ENCODE results near the gene SLC1A7.

Gene SLC1A7

GRCh38 chr1:53078333-53079101, 63.9 kb downstream of the SLC1A7 start:
- no peak for DNase-seq (ENCODE audit: low spot score)

DNA sequence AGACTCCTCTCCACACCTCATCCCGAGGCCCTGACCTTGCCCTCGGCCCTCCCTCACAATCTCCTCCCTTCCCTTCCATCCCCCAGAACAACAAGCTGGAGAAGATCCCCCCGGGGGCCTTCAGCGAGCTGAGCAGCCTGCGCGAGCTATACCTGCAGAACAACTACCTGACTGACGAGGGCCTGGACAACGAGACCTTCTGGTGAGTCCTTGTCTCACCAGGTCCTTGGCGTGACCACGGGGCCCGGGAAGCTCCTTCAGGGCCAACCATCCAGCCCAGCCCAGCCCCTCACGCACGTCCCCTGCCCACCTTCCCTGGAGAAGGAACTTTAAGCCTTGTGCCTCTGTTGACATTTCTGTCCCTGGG, 64.9 kb downstream of the SLC1A7 start:
- no peak for DNase-seq (ENCODE audit: low spot score)

More at GRCh38 chr1:53078333-53079101, 63.9 kb downstream of the SLC1A7 start:
- TF ChIP-seq, protein P1, sequence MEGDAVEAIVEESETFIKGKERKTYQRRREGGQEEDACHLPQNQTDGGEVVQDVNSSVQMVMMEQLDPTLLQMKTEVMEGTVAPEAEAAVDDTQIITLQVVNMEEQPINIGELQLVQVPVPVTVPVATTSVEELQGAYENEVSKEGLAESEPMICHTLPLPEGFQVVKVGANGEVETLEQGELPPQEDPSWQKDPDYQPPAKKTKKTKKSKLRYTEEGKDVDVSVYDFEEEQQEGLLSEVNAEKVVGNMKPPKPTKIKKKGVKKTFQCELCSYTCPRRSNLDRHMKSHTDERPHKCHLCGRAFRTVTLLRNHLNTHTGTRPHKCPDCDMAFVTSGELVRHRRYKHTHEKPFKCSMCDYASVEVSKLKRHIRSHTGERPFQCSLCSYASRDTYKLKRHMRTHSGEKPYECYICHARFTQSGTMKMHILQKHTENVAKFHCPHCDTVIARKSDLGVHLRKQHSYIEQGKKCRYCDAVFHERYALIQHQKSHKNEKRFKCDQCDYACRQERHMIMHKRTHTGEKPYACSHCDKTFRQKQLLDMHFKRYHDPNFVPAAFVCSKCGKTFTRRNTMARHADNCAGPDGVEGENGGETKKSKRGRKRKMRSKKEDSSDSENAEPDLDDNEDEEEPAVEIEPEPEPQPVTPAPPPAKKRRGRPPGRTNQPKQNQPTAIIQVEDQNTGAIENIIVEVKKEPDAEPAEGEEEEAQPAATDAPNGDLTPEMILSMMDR (IDR thresholded peaks at IDR 0.05; ENCODE audit: extremely low read depth, missing control alignments) = no peak

DNA sequence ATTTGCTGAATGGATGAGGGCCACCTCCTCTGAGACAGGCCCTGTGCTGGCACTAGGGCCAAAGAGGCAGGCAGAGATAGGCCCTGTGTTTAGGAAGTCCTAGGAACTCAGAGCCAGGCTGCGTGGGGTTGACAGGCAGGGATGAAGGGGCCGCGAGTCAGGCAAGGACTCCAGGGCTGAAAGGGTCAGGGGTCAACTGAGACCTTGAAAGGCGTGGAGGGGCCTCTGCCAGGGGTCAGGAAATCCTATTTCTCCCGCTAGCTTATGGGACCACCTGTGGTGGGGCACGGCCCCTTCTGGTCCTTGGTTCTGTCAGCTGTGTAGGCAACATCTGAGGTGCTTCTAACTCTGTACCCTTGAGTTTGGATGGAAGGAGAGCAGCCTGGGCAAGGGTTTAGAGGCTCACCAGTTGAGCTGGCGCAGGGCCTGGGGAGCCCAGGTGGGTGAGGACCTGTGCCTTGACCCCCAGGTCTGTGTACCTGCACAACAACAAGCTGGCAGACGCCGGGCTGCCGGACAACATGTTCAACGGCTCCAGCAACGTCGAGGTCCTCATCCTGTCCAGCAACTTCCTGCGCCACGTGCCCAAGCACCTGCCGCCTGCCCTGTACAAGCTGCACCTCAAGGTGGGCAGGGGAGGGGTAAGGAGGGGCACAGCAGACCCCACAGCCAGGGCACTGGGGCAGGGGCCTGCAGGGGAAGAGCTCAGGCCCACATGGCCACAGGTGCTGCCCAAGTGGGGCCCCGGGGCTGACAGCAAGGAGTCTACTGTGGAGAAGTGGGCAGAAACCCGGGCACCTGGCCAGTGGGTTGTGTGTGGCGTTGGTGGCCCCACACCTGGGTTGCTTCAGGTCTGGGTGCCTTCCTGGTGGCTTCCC, 65.5 kb downstream of the SLC1A7 start:
- TF ChIP-seq, protein P1 (IDR thresholded peaks at IDR 0.05; ENCODE audit: extremely low read depth, missing control alignments) = no peak
- DNase-seq (ENCODE audit: low spot score) = no peak

More for the DNA sequence above, 64.9 kb downstream of the SLC1A7 start:
- TF ChIP-seq, protein P1 (IDR thresholded peaks at IDR 0.05; ENCODE audit: extremely low read depth, missing control alignments) = no peak

- TF ChIP-seq, protein P1 (IDR thresholded peaks at IDR 0.05; ENCODE audit: extremely low read depth, missing control alignments) = no peak
- no peak for DNase-seq (ENCODE audit: low spot score)
These were observed 66.3 kb downstream of the SLC1A7 start for GRCh38 chr1:53076165-53076564.

DNA sequence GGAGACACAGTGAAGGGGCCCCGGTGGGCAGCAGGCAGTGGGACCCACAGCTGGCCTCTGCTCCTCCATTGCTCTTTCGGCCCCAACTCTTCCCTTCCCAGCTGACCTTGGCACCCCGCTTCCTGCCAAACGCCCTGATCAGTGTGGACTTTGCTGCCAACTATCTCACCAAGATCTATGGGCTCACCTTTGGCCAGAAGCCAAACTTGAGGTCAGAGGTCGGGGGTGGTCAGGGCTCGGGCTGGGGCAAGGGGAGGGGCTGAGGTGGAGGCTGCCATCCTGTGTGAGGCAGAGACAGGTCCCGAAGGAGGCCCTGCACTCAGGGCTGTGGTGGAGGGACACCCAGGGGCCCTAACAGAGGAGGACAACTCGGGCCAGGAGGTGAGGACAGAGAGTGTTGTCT, 66.7 kb downstream of the SLC1A7 start:
- no peak for DNase-seq (ENCODE audit: low spot score)

DNA sequence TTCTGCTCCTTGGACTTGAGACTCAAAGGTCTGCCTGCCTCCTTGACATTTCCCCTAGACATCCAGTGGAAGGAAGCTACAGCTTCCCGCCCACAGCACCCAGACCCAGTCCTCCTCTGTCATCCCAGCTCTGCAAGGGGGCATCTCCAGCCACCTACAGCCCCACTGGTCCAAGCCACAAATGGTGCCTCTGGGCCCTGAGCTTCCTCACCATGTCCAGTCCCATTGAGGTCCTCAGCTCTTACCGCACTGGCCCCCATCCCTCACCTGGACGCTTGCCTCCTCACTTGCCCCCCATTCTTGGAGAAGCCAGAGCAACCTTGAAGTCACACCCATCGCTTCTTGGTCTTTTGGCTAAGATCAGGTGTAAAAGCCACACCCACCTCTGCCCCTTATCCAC, 67.2 kb downstream of the SLC1A7 start:
- TF ChIP-seq, protein P1 (IDR thresholded peaks at IDR 0.05; ENCODE audit: extremely low read depth, missing control alignments) = no peak

More for the DNA sequence above, 66.7 kb downstream of the SLC1A7 start:
- TF ChIP-seq, protein P1 (IDR thresholded peaks at IDR 0.05; ENCODE audit: extremely low read depth, missing control alignments) = no peak

More for the DNA sequence above, 67.2 kb downstream of the SLC1A7 start:
- DNase-seq (ENCODE audit: low spot score) = no peak

Data from GM20000 (cell line).